K562 (cell line): ENCODE data around the gene VWA7. TPM values are rescaled to one million over a fixed set of nuclear protein-coding genes. Genes with fewer than 3 reads are reported as not detected.
A peak's percentile ranks its signal among the peaks of the same experiment; 100 is the strongest.

Experiments used
- BRD4 ChIP-seq: fragments of 200-600 bp; sonication (generic); IDR thresholded peaks from 2 replicates; pipeline ENCODE4 v1.6.1; 2017; ENCODE audit warnings: inconsistent platforms
- CBX2 ChIP-seq: fragments of 200-600 bp; sonication (generic); IDR thresholded peaks from one replicate; pipeline ENCODE4 v1.6.1; 2012; ENCODE audit warnings: mild to moderate bottlenecking, low read length, inconsistent platforms; ENCODE audit not compliant: insufficient read depth, poor library complexity, severe bottlenecking
- CBX8 ChIP-seq: fragments of 200-600 bp; sonication (generic); IDR thresholded peaks from 2 replicates; pipeline ENCODE4 v1.6.1; 2012; ENCODE audit warnings: borderline replicate concordance, mixed run types, low read depth, mild to moderate bottlenecking, moderate library complexity, mixed read lengths, low read length, control low read depth, inconsistent platforms; ENCODE audit not compliant: poor library complexity, severe bottlenecking; ENCODE audit errors: extremely low read depth
- E2F8 ChIP-seq: fragments of 450-650 bp; IDR thresholded peaks from 2 replicates; pipeline ENCODE4 v1.7.1; 2018; ENCODE audit warnings: mild to moderate bottlenecking, low read depth; ENCODE audit not compliant: partially characterized antibody
- ELF1 ChIP-seq: fragments of 200-800 bp; sonication (Bioruptor generic); IDR thresholded peaks from 2 replicates; pipeline ENCODE4 v1.6.1; 2016; ENCODE audit warnings: missing genetic modification characterization, missing compliant biosample characterization
- FOXK1 ChIP-seq: sonication (generic); formaldehyde crosslinking; IDR thresholded peaks from 2 replicates; pipeline ENCODE4 v1.8.0; 2022; ENCODE audit warnings: missing genetic modification reagents, mild to moderate bottlenecking, borderline replicate concordance
- FUS ChIP-seq: fragments of 200-400 bp; formaldehyde crosslinking; optimal IDR thresholded peaks from 2 replicates; pipeline ENCODE3; 2017; ENCODE audit warnings: low read depth, low read length
- GABPB1 ChIP-seq: sonication (generic); formaldehyde crosslinking; IDR thresholded peaks from 2 replicates; pipeline ENCODE4 v1.8.0; 2022; ENCODE audit warnings: mild to moderate bottlenecking, missing genetic modification reagents
- GTF2B ChIP-seq: IDR thresholded peaks from 2 replicates; pipeline ENCODE4 v1.6.1; 2011; ENCODE audit not compliant: insufficient read length; ENCODE audit errors: extremely low read depth
- HMG20A ChIP-seq: fragments of 450-650 bp; formaldehyde crosslinking; conservative IDR thresholded peaks from 2 replicates; pipeline ENCODE4 v1.4.0; 2020; ENCODE audit warnings: mild to moderate bottlenecking, mixed read lengths
- MIER1 ChIP-seq: fragments of 450-650 bp; IDR thresholded peaks from 2 replicates; pipeline ENCODE4 v1.6.1; 2016; ENCODE audit warnings: antibody characterized with exemption, mild to moderate bottlenecking, low read depth
- NCOR1 ChIP-seq: fragments of 450-650 bp; IDR thresholded peaks from 2 replicates; pipeline ENCODE4 v1.6.1; 2016; ENCODE audit warnings: mild to moderate bottlenecking, moderate library complexity
- POLR2A ChIP-seq: fragments of 450-650 bp; conservative IDR thresholded peaks from 2 replicates; pipeline ENCODE4 v1.6.1; 2016
- RFX5 ChIP-seq: IDR thresholded peaks from 2 replicates; pipeline ENCODE4 v1.6.1; 2011; ENCODE audit warnings: low read depth, mild to moderate bottlenecking, improper control_type of control experiment, low read length
- SP1 ChIP-seq: sonication (generic); formaldehyde crosslinking; IDR thresholded peaks from 2 replicates; pipeline ENCODE4 v1.8.1; 2022; ENCODE audit warnings: mild to moderate bottlenecking, missing genetic modification reagents
- SRSF1 ChIP-seq: fragments of 200-400 bp; formaldehyde crosslinking; IDR thresholded peaks from 2 replicates; pipeline ENCODE4 v1.6.1; 2017; ENCODE audit warnings: mild to moderate bottlenecking, low read depth, low read length, moderate library complexity
- WHSC1 ChIP-seq: IDR thresholded peaks from one replicate; pipeline ENCODE4 v1.6.1; 2012; ENCODE audit warnings: low read length, control low read depth, inconsistent platforms
- XRCC4 ChIP-seq: IDR thresholded peaks from one replicate; pipeline ENCODE4 v1.6.1; 2011; ENCODE audit not compliant: insufficient read depth, insufficient read length; ENCODE audit errors: extremely low read depth
- ZFP1 ChIP-seq: fragments of 450-650 bp; formaldehyde crosslinking; IDR thresholded peaks from 2 replicates; pipeline ENCODE4 v1.4.0; 2020; ENCODE audit warnings: mild to moderate bottlenecking, mixed read lengths
- polyA plus RNA-seq, 8 experiments: library from polyadenylated mRNA; depleted of rRNA in 4 of 8; stranded (reverse) in 5 of 8; unstranded in 3 of 8; fragments of >200 nt; fragmentation: Nextera tagmentation in 2 of 8; fragmentation: Illumina TruSeq in 1 of 8; extraction: Ambion mirVana in 2 of 8; extraction: Trizol in 1 of 8; gene quantifications; 2 replicates each; pipeline versions ENCODE4 v1.2.1 to v1.2.3, GENCODE V29; 2011 to 2014; ENCODE audit warnings: inconsistent platforms in 1 of 8, missing spikeins in 1 of 8
- total RNA-seq, 7 experiments: library from RNA; depleted of rRNA in 6 of 7; stranded (reverse); fragments of >200 nt in 6 of 7; fragmentation: Illumina TruSeq in 2 of 7; extraction: Trizol in 2 of 7; gene quantifications; 2 replicates each; pipeline versions ENCODE4 v1.2.1 to v1.2.3, GENCODE V29; 2011 to 2021; ENCODE audit warnings: low replicate concordance in 1 of 7
- TF ChIP-seq, protein P1 (sequence below): sonication (generic); formaldehyde crosslinking; IDR thresholded peaks from 2 replicates; pipeline ENCODE4 v1.4.0; 2020; ENCODE audit warnings: mild to moderate bottlenecking, missing genetic modification reagents
- TF ChIP-seq, protein P2 (sequence below): fragments of 450-650 bp; IDR thresholded peaks from 2 replicates; pipeline ENCODE4 v1.6.1; 2016; ENCODE audit warnings: mild to moderate bottlenecking

The VWA7 gene
- total and polyA plus RNA-seq, 9 of the 15 experiments (the other 6 are each of a cell fraction or from before 2014, with no cell fraction given): 0.18 to 2.9 (median 0.95) TPM

GRCh38 chr6:31769684-31770371, 7.3 kb downstream of the VWA7 start (continued):
- TF ChIP-seq RFX5: no peak
- 0 out of 2 replicates have a peak, but pooled peaks have one; percentile 58 for TF ChIP-seq BRD4
- TF ChIP-seq XRCC4: no peak
- TF ChIP-seq CBX8: no peak
- TF ChIP-seq SRSF1: no peak
- TF ChIP-seq FUS: no peak
- TF ChIP-seq FOXK1 (CRISPR knock-in tag): peak; percentile 90
- TF ChIP-seq MIER1: peak; percentile 51; the same call in 1 of the 2 replicates
- TF ChIP-seq NCOR1: no peak
- TF ChIP-seq E2F8: peak; percentile 59
- no peak for TF ChIP-seq ZFP1 (CRISPR knock-in tag)
- TF ChIP-seq, protein P1, sequence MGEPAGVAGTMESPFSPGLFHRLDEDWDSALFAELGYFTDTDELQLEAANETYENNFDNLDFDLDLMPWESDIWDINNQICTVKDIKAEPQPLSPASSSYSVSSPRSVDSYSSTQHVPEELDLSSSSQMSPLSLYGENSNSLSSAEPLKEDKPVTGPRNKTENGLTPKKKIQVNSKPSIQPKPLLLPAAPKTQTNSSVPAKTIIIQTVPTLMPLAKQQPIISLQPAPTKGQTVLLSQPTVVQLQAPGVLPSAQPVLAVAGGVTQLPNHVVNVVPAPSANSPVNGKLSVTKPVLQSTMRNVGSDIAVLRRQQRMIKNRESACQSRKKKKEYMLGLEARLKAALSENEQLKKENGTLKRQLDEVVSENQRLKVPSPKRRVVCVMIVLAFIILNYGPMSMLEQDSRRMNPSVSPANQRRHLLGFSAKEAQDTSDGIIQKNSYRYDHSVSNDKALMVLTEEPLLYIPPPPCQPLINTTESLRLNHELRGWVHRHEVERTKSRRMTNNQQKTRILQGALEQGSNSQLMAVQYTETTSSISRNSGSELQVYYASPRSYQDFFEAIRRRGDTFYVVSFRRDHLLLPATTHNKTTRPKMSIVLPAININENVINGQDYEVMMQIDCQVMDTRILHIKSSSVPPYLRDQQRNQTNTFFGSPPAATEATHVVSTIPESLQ: no peak
- TF ChIP-seq WHSC1: no peak
- TF ChIP-seq, protein P2, sequence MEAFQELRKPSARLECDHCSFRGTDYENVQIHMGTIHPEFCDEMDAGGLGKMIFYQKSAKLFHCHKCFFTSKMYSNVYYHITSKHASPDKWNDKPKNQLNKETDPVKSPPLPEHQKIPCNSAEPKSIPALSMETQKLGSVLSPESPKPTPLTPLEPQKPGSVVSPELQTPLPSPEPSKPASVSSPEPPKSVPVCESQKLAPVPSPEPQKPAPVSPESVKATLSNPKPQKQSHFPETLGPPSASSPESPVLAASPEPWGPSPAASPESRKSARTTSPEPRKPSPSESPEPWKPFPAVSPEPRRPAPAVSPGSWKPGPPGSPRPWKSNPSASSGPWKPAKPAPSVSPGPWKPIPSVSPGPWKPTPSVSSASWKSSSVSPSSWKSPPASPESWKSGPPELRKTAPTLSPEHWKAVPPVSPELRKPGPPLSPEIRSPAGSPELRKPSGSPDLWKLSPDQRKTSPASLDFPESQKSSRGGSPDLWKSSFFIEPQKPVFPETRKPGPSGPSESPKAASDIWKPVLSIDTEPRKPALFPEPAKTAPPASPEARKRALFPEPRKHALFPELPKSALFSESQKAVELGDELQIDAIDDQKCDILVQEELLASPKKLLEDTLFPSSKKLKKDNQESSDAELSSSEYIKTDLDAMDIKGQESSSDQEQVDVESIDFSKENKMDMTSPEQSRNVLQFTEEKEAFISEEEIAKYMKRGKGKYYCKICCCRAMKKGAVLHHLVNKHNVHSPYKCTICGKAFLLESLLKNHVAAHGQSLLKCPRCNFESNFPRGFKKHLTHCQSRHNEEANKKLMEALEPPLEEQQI: no peak
- peak; percentile 79 for TF ChIP-seq GABPB1 (CRISPR knock-in tag)
- no peak for TF ChIP-seq GTF2B
- no peak for TF ChIP-seq ELF1 (tag)
- TF ChIP-seq CBX2: no peak
- TF ChIP-seq POLR2A: no peak
- peak; percentile 97 for TF ChIP-seq SP1
- TF ChIP-seq HMG20A (CRISPR knock-in tag): no peak
